Hepatocyte (in vitro differentiated cells): Measurements from ENCODE around the gene COL4A3. TPM values are rescaled to one million over a fixed set of nuclear protein-coding genes. Genes with fewer than 3 reads are reported as not detected.

Experiments used
- DNase-seq: peaks from one replicate; pipeline ENCODE4 v3.0.0-alpha.2; 2016; ENCODE audit warnings: low spot score
- H2AFZ ChIP-seq: fragments of 200-600 bp; sonication (generic); 2 replicates; pipeline ENCODE4 v1.6.0; 2016; ENCODE audit warnings: antibody characterized with exemption, mild to moderate bottlenecking
- H3K27ac ChIP-seq: fragments of 200-600 bp; sonication (generic); 2 replicates; pipeline ENCODE4 v1.5.1; 2016; ENCODE audit warnings: mild to moderate bottlenecking
- H3K27me3 ChIP-seq: fragments of 200-600 bp; sonication (generic); 2 replicates; pipeline ENCODE4 v1.6.1; 2016
- H3K36me3 ChIP-seq: fragments of 200-600 bp; sonication (generic); replicated peaks from 2 replicates; pipeline ENCODE4 v1.5.1; 2016; ENCODE audit warnings: low read depth; ENCODE audit not compliant: insufficient read depth
- H3K4me1 ChIP-seq: fragments of 200-600 bp; sonication (generic); 2 replicates; pipeline ENCODE4 v1.5.1; 2016; ENCODE audit warnings: mild to moderate bottlenecking, moderate library complexity; ENCODE audit not compliant: insufficient read depth
- H3K4me2 ChIP-seq: fragments of 200-600 bp; sonication (generic); 2 replicates; pipeline ENCODE4 v1.6.0; 2016
- H3K4me3 ChIP-seq: fragments of 200-600 bp; sonication (generic); 2 replicates; pipeline ENCODE4 v1.5.1; 2016; ENCODE audit warnings: mild to moderate bottlenecking
- H3K79me2 ChIP-seq: fragments of 200-600 bp; sonication (generic); 2 replicates; pipeline ENCODE4 v1.6.0; 2017; ENCODE audit warnings: mild to moderate bottlenecking
- H3K9me2 ChIP-seq: fragments of 200-600 bp; sonication (generic); replicated peaks from 2 replicates; pipeline ENCODE4 v1.6.0; 2017; ENCODE audit warnings: mild to moderate bottlenecking; ENCODE audit not compliant: insufficient read depth
- H3K9me3 ChIP-seq: fragments of 200-600 bp; sonication (generic); 2 replicates; pipeline ENCODE4 v1.5.1; 2016; ENCODE audit warnings: low read depth, mild to moderate bottlenecking
- H4K20me1 ChIP-seq: fragments of 200-600 bp; sonication (generic); 2 replicates; pipeline ENCODE4 v1.6.0; 2016; ENCODE audit warnings: mild to moderate bottlenecking; ENCODE audit not compliant: insufficient read depth, poor library complexity, severe bottlenecking
- EZH2 ChIP-seq: fragments of 200-600 bp; sonication (generic); IDR thresholded peaks from 2 replicates; pipeline ENCODE4 v1.6.1; 2016; ENCODE audit warnings: antibody characterized with exemption, mild to moderate bottlenecking, borderline replicate concordance
- EZH2phosphoT487 ChIP-seq: fragments of 200-600 bp; sonication (generic); IDR thresholded peaks from one replicate; pipeline ENCODE4 v1.6.1; 2018; ENCODE audit warnings: antibody characterized with exemption, mild to moderate bottlenecking, low read depth, moderate library complexity; ENCODE audit not compliant: unreplicated experiment, severe bottlenecking
- WGBS: methylation state at CpG from one replicate; pipeline ENCODE4 v1.1.6; 2016; ENCODE audit warnings: low lambda C conversion rate; ENCODE audit errors: missing lambda C conversion rate; 5-methylcytosine and 5-hydroxymethylcytosine counted together
- polyA plus RNA-seq: library from polyadenylated mRNA; unstranded; fragments of >200 nt; fragmentation: Nextera tagmentation; extraction: Ambion mirVana; gene quantifications from 2 replicates; pipeline ENCODE4 v1.2.1, GENCODE V29; 2016
- total RNA-seq: library from RNA; depleted of rRNA; stranded (reverse); fragments of >200 nt; gene quantifications from 2 replicates; pipeline ENCODE4 v1.2.3, GENCODE V29; 2014
- TF ChIP-seq, protein P1 (sequence below): fragments of 200-600 bp; sonication (generic); IDR thresholded peaks from 2 replicates; pipeline ENCODE4 v1.5.1; 2016; ENCODE audit warnings: antibody characterized with exemption, mild to moderate bottlenecking; ENCODE audit not compliant: poor library complexity

COL4A3 gene
- total and polyA plus RNA-seq, 2 experiments from 2014 or later = 0.50 TPM; not detected in 1

GRCh38 chr2:227293531-227293930 is 129.1 kb downstream of the COL4A3 start:
- WGBS = 62% methylated on average over 4 of the region's 4 CpGs

GRCh38 chr2:227295806-227296205 is 131.4 kb downstream of the COL4A3 start:
- Histone ChIP-seq H3K4me1 (peaks cover 6% of the 10 kb centered on the region), H3K9me3 (no peaks in the 10 kb centered on the region), H3K4me3 (no peak overlapping the region), H2AFZ (no peak overlapping the region), H3K27ac (no peak overlapping the region), H3K36me3 (no peaks in the 10 kb centered on the region), H3K9me2 (no peaks in the 10 kb centered on the region), H3K27me3 (no peaks in the 10 kb centered on the region), H3K4me2 (no peak overlapping the region), H4K20me1 (no peaks in the 10 kb centered on the region), H3K79me2 (no peaks in the 10 kb centered on the region)
- TF ChIP-seq EZH2 (no peak), EZH2phosphoT487 (no peak)
- WGBS = 84% methylated on average over 4 of the region's 4 CpGs
- no peak for DNase-seq

More at GRCh38 chr2:227293531-227293930, 129.1 kb downstream of the COL4A3 start:
- no peak overlapping the region for H3K4me3 ChIP-seq
- TF ChIP-seq EZH2phosphoT487 (no peak), EZH2 (no peak)
- TF ChIP-seq, protein P1, sequence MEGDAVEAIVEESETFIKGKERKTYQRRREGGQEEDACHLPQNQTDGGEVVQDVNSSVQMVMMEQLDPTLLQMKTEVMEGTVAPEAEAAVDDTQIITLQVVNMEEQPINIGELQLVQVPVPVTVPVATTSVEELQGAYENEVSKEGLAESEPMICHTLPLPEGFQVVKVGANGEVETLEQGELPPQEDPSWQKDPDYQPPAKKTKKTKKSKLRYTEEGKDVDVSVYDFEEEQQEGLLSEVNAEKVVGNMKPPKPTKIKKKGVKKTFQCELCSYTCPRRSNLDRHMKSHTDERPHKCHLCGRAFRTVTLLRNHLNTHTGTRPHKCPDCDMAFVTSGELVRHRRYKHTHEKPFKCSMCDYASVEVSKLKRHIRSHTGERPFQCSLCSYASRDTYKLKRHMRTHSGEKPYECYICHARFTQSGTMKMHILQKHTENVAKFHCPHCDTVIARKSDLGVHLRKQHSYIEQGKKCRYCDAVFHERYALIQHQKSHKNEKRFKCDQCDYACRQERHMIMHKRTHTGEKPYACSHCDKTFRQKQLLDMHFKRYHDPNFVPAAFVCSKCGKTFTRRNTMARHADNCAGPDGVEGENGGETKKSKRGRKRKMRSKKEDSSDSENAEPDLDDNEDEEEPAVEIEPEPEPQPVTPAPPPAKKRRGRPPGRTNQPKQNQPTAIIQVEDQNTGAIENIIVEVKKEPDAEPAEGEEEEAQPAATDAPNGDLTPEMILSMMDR = no peak
- H3K4me1 ChIP-seq = peaks cover 6% of the 10 kb centered on the region
- no peaks in the 10 kb centered on the region for H3K27me3 ChIP-seq
- H3K36me3 ChIP-seq = no peaks in the 10 kb centered on the region
- H3K27ac ChIP-seq = no peak overlapping the region
- no peaks in the 10 kb centered on the region for H3K9me3 ChIP-seq
- H2AFZ ChIP-seq = no peak overlapping the region
- H4K20me1 ChIP-seq = no peaks in the 10 kb centered on the region
- no peak overlapping the region for H3K4me2 ChIP-seq
- DNase-seq = no peak
- no peaks in the 10 kb centered on the region for H3K79me2 ChIP-seq
- H3K9me2 ChIP-seq = no peaks in the 10 kb centered on the region

- no peak overlapping the region for H3K4me3 ChIP-seq
- peaks cover 6% of the 10 kb centered on the region for H3K4me1 ChIP-seq
- H3K27me3 ChIP-seq = no peaks in the 10 kb centered on the region
- H3K79me2 ChIP-seq = no peaks in the 10 kb centered on the region
- WGBS = 77% methylated on average over 3 of the region's 3 CpGs
- H3K4me2 ChIP-seq = no peak overlapping the region
- no peaks in the 10 kb centered on the region for H4K20me1 ChIP-seq
- H3K27ac ChIP-seq = peak overlapping the region; percentile 28
- no peaks in the 10 kb centered on the region for H3K9me3 ChIP-seq
- H2AFZ ChIP-seq = no peak overlapping the region
- H3K36me3 ChIP-seq = no peaks in the 10 kb centered on the region
- no peaks in the 10 kb centered on the region for H3K9me2 ChIP-seq
- TF ChIP-seq EZH2phosphoT487 (no peak), EZH2 (no peak)
- TF ChIP-seq, protein P1 = no peak
- no peak for DNase-seq
Measured at GRCh38 chr2:227296671-227297405, 132.4 kb downstream of the COL4A3 start.

DNA sequence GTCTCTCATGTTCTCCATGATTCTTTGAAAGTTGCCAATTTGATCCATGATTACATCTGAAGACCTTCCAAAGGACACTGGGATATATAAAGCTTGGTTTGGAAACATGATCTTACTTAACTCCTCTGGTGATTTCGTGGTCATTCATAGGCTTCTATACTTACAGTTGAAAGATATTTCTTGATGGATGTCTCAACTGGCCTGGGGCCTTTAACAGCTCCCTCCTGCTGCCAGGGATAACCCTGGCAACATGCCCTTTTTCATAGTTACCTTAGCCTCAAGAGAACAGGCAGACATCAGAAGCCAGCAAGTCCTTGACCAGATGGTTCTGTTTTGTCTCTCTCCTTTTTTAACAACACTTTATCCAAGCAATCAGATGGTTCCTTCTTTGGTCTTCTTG is 137.1 kb downstream of the COL4A3 start:
- Histone ChIP-seq H4K20me1 (no peaks in the 10 kb centered on the region), H3K27ac (no peak overlapping the region), H3K9me3 (no peaks in the 10 kb centered on the region), H3K36me3 (no peaks in the 10 kb centered on the region), H3K9me2 (no peaks in the 10 kb centered on the region), H3K27me3 (no peaks in the 10 kb centered on the region), H3K4me3 (no peak overlapping the region), H3K4me2 (no peak overlapping the region), H3K79me2 (no peaks in the 10 kb centered on the region), H2AFZ (no peak overlapping the region), H3K4me1 (peaks cover 6% of the 10 kb centered on the region)
- 81% methylated on average over 1 of the region's 1 CpG for WGBS
- TF ChIP-seq EZH2 (no peak), EZH2phosphoT487 (no peak)
- TF ChIP-seq, protein P1 = no peak
- no peak for DNase-seq
